GM12878 (cell line): ENCODE data around the gene PAPLN. TPM values are rescaled to one million over a fixed set of nuclear protein-coding genes. Genes with fewer than 3 reads are reported as not detected.

ENCODE experiments used
- ATF2 ChIP-seq: IDR thresholded peaks from 2 replicates; pipeline ENCODE4 v1.6.1; 2012; ENCODE audit warnings: low read length, inconsistent platforms
- ATF7 ChIP-seq: fragments of 450-650 bp; IDR thresholded peaks from 2 replicates; pipeline ENCODE4 v1.6.1; 2016; ENCODE audit warnings: low read depth, mild to moderate bottlenecking
- BCL3 ChIP-seq: IDR thresholded peaks from 2 replicates; pipeline ENCODE4 v1.6.1; 2011; ENCODE audit warnings: borderline replicate concordance, low read depth, mild to moderate bottlenecking, moderate library complexity, low read length; ENCODE audit not compliant: insufficient read depth, poor library complexity, severe bottlenecking
- BRCA1 ChIP-seq: IDR thresholded peaks from 2 replicates; pipeline ENCODE4 v1.6.1; 2011; ENCODE audit warnings: low read depth, low read length, improper control_type of control experiment
- CBX5 ChIP-seq: sonication (generic); IDR thresholded peaks from 2 replicates; pipeline ENCODE4 v1.6.1; 2016; ENCODE audit warnings: low read depth, moderate library complexity, mild to moderate bottlenecking, inconsistent platforms
- EGR1 ChIP-seq, 2 experiments: IDR thresholded peaks; 1 replicate in 1 of 2; 2 replicates in 1 of 2; pipeline ENCODE4 v1.6.1; 2011 to 2012; ENCODE audit warnings: low read depth in 2 of 2, low read length in 2 of 2, borderline replicate concordance in 1 of 2, mild to moderate bottlenecking in 1 of 2, moderate library complexity in 1 of 2
- IKZF2 ChIP-seq, 2 experiments: fragments of 450-650 bp; IDR thresholded peaks; 2 replicates each; pipeline ENCODE4 v1.6.1; 2017; ENCODE audit warnings: mild to moderate bottlenecking in 2 of 2, moderate library complexity in 2 of 2
- IRF4 ChIP-seq: IDR thresholded peaks from 2 replicates; pipeline ENCODE4 v1.6.1; 2011; ENCODE audit warnings: low read depth, low read length
- MTA3 ChIP-seq: IDR thresholded peaks from 2 replicates; pipeline ENCODE4 v1.6.1; 2012; ENCODE audit warnings: low read length, inconsistent platforms, borderline replicate concordance
- MXI1 ChIP-seq: fragments of 150-350 bp; IDR thresholded peaks from 2 replicates; pipeline ENCODE4 v1.6.1; 2011; ENCODE audit warnings: low read depth, mild to moderate bottlenecking, inconsistent platforms, low read length, improper control_type of control experiment
- PAX8 ChIP-seq: fragments of 450-650 bp; IDR thresholded peaks from 2 replicates; pipeline ENCODE4 v1.6.1; 2017; ENCODE audit warnings: mild to moderate bottlenecking, moderate library complexity
- RAD51 ChIP-seq: fragments of 450-650 bp; IDR thresholded peaks from 2 replicates; pipeline ENCODE4 v1.6.1; 2016; ENCODE audit warnings: moderate library complexity, mild to moderate bottlenecking, inconsistent platforms
- RFX5 ChIP-seq: IDR thresholded peaks from 2 replicates; pipeline ENCODE4 v1.6.1; 2011; ENCODE audit warnings: low read depth, low read length, improper control_type of control experiment
- SKIL ChIP-seq: fragments of 450-650 bp; IDR thresholded peaks from 2 replicates; pipeline ENCODE4 v1.6.1; 2017; ENCODE audit warnings: mild to moderate bottlenecking, low read depth, inconsistent platforms; ENCODE audit not compliant: poor library complexity, severe bottlenecking
- SPI1 ChIP-seq: IDR thresholded peaks from 2 replicates; pipeline ENCODE4 v1.6.1; 2011; ENCODE audit warnings: low read depth, mild to moderate bottlenecking, low read length, moderate library complexity, borderline replicate concordance; ENCODE audit not compliant: insufficient read depth
- SRF ChIP-seq, 2 experiments: IDR thresholded peaks; 2 replicates each; pipeline ENCODE4 v1.6.1; 2011; ENCODE audit warnings: low read depth in 2 of 2, low read length in 2 of 2, mild to moderate bottlenecking in 1 of 2, moderate library complexity in 1 of 2
- STAT3 ChIP-seq: IDR thresholded peaks from 2 replicates; pipeline ENCODE4 v1.6.1; 2011; ENCODE audit warnings: low read depth, low read length, improper control_type of control experiment
- YBX1 ChIP-seq: fragments of 450-650 bp; IDR thresholded peaks from 2 replicates; pipeline ENCODE4 v1.6.1; 2016; ENCODE audit warnings: antibody characterized with exemption
- ZBTB4 ChIP-seq: fragments of 450-650 bp; formaldehyde crosslinking; IDR thresholded peaks from 2 replicates; pipeline ENCODE4 v1.4.0; 2022; ENCODE audit warnings: mild to moderate bottlenecking, moderate library complexity
- ZNF24 ChIP-seq: fragments of 450-650 bp; IDR thresholded peaks from 2 replicates; pipeline ENCODE4 v1.6.1; 2017; ENCODE audit warnings: antibody characterized with exemption, mild to moderate bottlenecking
- polyA plus RNA-seq, 11 experiments: library from polyadenylated mRNA; depleted of rRNA in 4 of 11; unstranded in 6 of 11; stranded (reverse) in 5 of 11; fragments of >200 nt; fragmentation: Nextera tagmentation in 4 of 11; fragmentation: Illumina TruSeq in 1 of 11; extraction: Ambion mirVana in 4 of 11; extraction: Trizol in 1 of 11; gene quantifications; 1 replicate in 1 of 11; 2 replicates in 10 of 11; pipeline versions ENCODE4 v1.2.1 to v1.2.3, GENCODE V29; 2011 to 2016; ENCODE audit warnings: inconsistent platforms in 2 of 11, missing spikeins in 2 of 11, low read depth in 1 of 11
- total RNA-seq, 4 experiments: library from RNA; depleted of rRNA in 3 of 4; stranded (reverse); fragments of >200 nt in 3 of 4; fragmentation: Illumina TruSeq in 1 of 4; extraction: Trizol in 1 of 4; gene quantifications; 2 replicates each; pipeline versions ENCODE4 v1.2.1 to v1.2.3, GENCODE V29; 2013 to 2021

The PAPLN gene
- total and polyA plus RNA-seq, 10 of the 15 experiments (the other 5 are each of a cell fraction or from before 2014, with no cell fraction given): 1.8 to 19.8 (median 7.4) TPM

GRCh38 chr14:73290279-73290678 lies 53.0 kb downstream of the PAPLN start (continued):
- TF ChIP-seq ZBTB4 (CRISPR knock-in tag) (no peak), YBX1 (no peak), BCL3 (peak; percentile 75), RAD51 (no peak), SPI1 (0 out of 2 replicates have a peak, but pooled peaks have one; percentile 4), IKZF2 (IDR thresholded peaks at IDR 0.05) (peak; percentile 60 to 73; a peak in 2 of 4 replicates), ZNF24 (no peak; the same call in 1 of the 2 replicates), MXI1 (no peak), CBX5 (no peak), PAX8 (no peak), IRF4 (peak; percentile 96), RFX5 (no peak), MTA3 (peak; percentile 67; the same call in 1 of the 2 replicates), STAT3 (no peak), ATF2 (peak; percentile 91), EGR1 (IDR thresholded peaks at IDR 0.05; ENCODE audit: borderline replicate concordance in 1 of 2, low read depth in 2 of 2, low read length in 2 of 2) (no peak), BRCA1 (no peak), ATF7 (no peak; the same call in 1 of the 2 replicates), SRF (IDR thresholded peaks at IDR 0.05; ENCODE audit: low read depth in 2 of 2, low read length in 2 of 2) (peak in 1 of 2 experiments; percentile 66; a peak in 1 of 4 replicates), SKIL (peak; percentile 84)
